Transverse colon (tissue), 4 donors: ENCODE measurements around the gene ZNF429.

Source experiments
- CTCF ChIP-seq, 5 experiments: fragments of 200-600 bp in 3 of 5; fragments of 450-650 bp in 2 of 5; sonication (generic) in 3 of 5; IDR thresholded peaks; 1 replicate in 2 of 5; 2 replicates in 3 of 5; pipeline ENCODE4 v1.5.1; 2016 to 2017; ENCODE audit warnings: antibody characterized with exemption in 5 of 5, inconsistent platforms in 3 of 5, mild to moderate bottlenecking in 2 of 5, moderate library complexity in 1 of 5
- EP300 ChIP-seq: sonication (generic); formaldehyde crosslinking; IDR thresholded peaks from one replicate; pipeline ENCODE4 v1.6.1; 2017; ENCODE audit warnings: antibody characterized with exemption, low read depth
- POLR2A ChIP-seq: fragments of 450-650 bp; IDR thresholded peaks from one replicate; pipeline ENCODE4 v1.6.1; 2016; ENCODE audit warnings: antibody characterized with exemption, mild to moderate bottlenecking, moderate library complexity
- POLR2AphosphoS5 ChIP-seq, 3 donors: sonication (generic); formaldehyde crosslinking; IDR thresholded peaks; one replicate each; pipeline ENCODE4 v1.6.1; 2016; ENCODE audit warnings: antibody characterized with exemption in 3 of 3

GRCh38 chr19:21519488-21519887 is 14.1 kb downstream of the ZNF429 start:
- TF ChIP-seq POLR2A (no peak), CTCF (IDR thresholded peaks at IDR 0.05) (no peak), EP300 (no peak), POLR2AphosphoS5 (IDR thresholded peaks at IDR 0.05) (no peak)
